Activated T-cell treated with anti-CD3 and anti-CD28 coated beads, Interleukin-2, amount 50 U/mL, for 4 hours (primary cell): Measurements from ENCODE around the gene PPP2R2B. TPM values are rescaled to one million over a fixed set of nuclear protein-coding genes. Genes with fewer than 3 reads are reported as not detected.

ENCODE experiments used
- ATAC-seq, 2 donors: fragments of 200-7000 bp; cut with Tn5 transposase; one replicate each; pipeline ENCODE4 v1.10.0; 2021
- DNase-seq: peaks from one replicate; pipeline ENCODE4 v3.0.0-alpha.2; 2020
- H3K27me3 Mint-ChIP-seq: one replicate; pipeline ENCODE4 v1.8.0; 2021; ENCODE audit warnings: low read depth, mixed read lengths
- H3K36me3 Mint-ChIP-seq: one replicate; pipeline ENCODE4 v1.8.0; 2022; ENCODE audit warnings: mixed read lengths; ENCODE audit not compliant: insufficient read depth
- H3K4me1 Mint-ChIP-seq: one replicate; pipeline ENCODE4 v1.8.0; 2021; ENCODE audit warnings: low read depth, mixed read lengths
- H3K4me3 Mint-ChIP-seq: one replicate; pipeline ENCODE4 v1.8.0; 2021; ENCODE audit warnings: mild to moderate bottlenecking, moderate library complexity, mixed read lengths
- H3K9me3 Mint-ChIP-seq: one replicate; pipeline ENCODE4 v1.8.0; 2021; ENCODE audit warnings: mixed read lengths
- total RNA-seq, 3 donors: library from RNA; stranded (reverse); gene quantifications; one replicate each; pipeline ENCODE4 v1.2.1, GENCODE V29; 2021

PPP2R2B gene
- total RNA-seq, 3 donors from 2014 or later: 0.30 to 1.3 (median 0.84) TPM

GRCh38 chr5:146827901-146828300, 50.7 kb downstream of the PPP2R2B start:
- Mint-ChIP-seq H3K4me1 (no peaks in the 10 kb centered on the region), H3K27me3 (no peaks in the 10 kb centered on the region), H3K9me3 (no peaks in the 10 kb centered on the region), H3K4me3 (no peak overlapping the region), H3K36me3 (no peaks in the 10 kb centered on the region)
- DNase-seq: no peak
- ATAC-seq: no peak

- no peak for DNase-seq
- H3K27me3 Mint-ChIP-seq: no peaks in the 10 kb centered on the region
- H3K4me3 Mint-ChIP-seq: no peak overlapping the region
- no peaks in the 10 kb centered on the region for H3K9me3 Mint-ChIP-seq
- ATAC-seq: no peak
- H3K4me1 Mint-ChIP-seq: no peaks in the 10 kb centered on the region
- no peaks in the 10 kb centered on the region for H3K36me3 Mint-ChIP-seq
These were observed 53.5 kb downstream of the PPP2R2B start for GRCh38 chr5:146825033-146825432.

- no peaks in the 10 kb centered on the region for H3K27me3 Mint-ChIP-seq
- no peaks in the 10 kb centered on the region for H3K9me3 Mint-ChIP-seq
- DNase-seq (no peak), ATAC-seq (no peak)
- no peaks in the 10 kb centered on the region for H3K4me1 Mint-ChIP-seq
- H3K4me3 Mint-ChIP-seq: no peak overlapping the region
- H3K36me3 Mint-ChIP-seq: no peaks in the 10 kb centered on the region
These were observed 56.8 kb downstream of the PPP2R2B start for GRCh38 chr5:146821732-146822131.

GRCh38 chr5:146820987-146821386, 57.6 kb downstream of the PPP2R2B start:
- DNase-seq: no peak
- Mint-ChIP-seq H3K9me3 (no peaks in the 10 kb centered on the region), H3K4me1 (no peaks in the 10 kb centered on the region), H3K27me3 (no peaks in the 10 kb centered on the region), H3K36me3 (no peaks in the 10 kb centered on the region), H3K4me3 (no peak overlapping the region)
- no peak for ATAC-seq

- Mint-ChIP-seq H3K4me1 (peaks cover 6% of the 10 kb centered on the region), H3K4me3 (no peak overlapping the region), H3K9me3 (no peaks in the 10 kb centered on the region), H3K36me3 (no peaks in the 10 kb centered on the region), H3K27me3 (no peaks in the 10 kb centered on the region)
- ATAC-seq (no peak), DNase-seq (no peak)
These were observed 59.7 kb downstream of the PPP2R2B start for GRCh38 chr5:146818822-146819221.

- ATAC-seq: no peak
- peaks cover 9% of the 10 kb centered on the region for H3K4me1 Mint-ChIP-seq
- no peaks in the 10 kb centered on the region for H3K27me3 Mint-ChIP-seq
- no peak overlapping the region for H3K4me3 Mint-ChIP-seq
- no peaks in the 10 kb centered on the region for H3K9me3 Mint-ChIP-seq
- DNase-seq: no peak
- H3K36me3 Mint-ChIP-seq: no peaks in the 10 kb centered on the region
These were observed 60.6 kb downstream of the PPP2R2B start for GRCh38 chr5:146817973-146818372.

GRCh38 chr5:146816775-146817387, 61.7 kb downstream of the PPP2R2B start:
- DNase-seq (no peak), ATAC-seq (no peak)
- Mint-ChIP-seq H3K27me3 (no peaks in the 10 kb centered on the region), H3K4me1 (peaks cover 9% of the 10 kb centered on the region), H3K9me3 (no peaks in the 10 kb centered on the region), H3K36me3 (no peaks in the 10 kb centered on the region), H3K4me3 (no peak overlapping the region)

GRCh38 chr5:146815411-146815810, 63.1 kb downstream of the PPP2R2B start:
- Mint-ChIP-seq H3K9me3 (no peaks in the 10 kb centered on the region), H3K27me3 (no peaks in the 10 kb centered on the region), H3K36me3 (no peaks in the 10 kb centered on the region), H3K4me1 (peaks cover 9% of the 10 kb centered on the region), H3K4me3 (no peak overlapping the region)
- DNase-seq (no peak), ATAC-seq (no peak)

GRCh38 chr5:146813346-146814157, 65.0 kb downstream of the PPP2R2B start:
- H3K4me1 Mint-ChIP-seq: peaks cover 9% of the 10 kb centered on the region
- DNase-seq: no peak
- H3K4me3 Mint-ChIP-seq: no peak overlapping the region
- H3K36me3 Mint-ChIP-seq: peaks cover 2% of the 10 kb centered on the region
- H3K27me3 Mint-ChIP-seq: no peaks in the 10 kb centered on the region
- no peaks in the 10 kb centered on the region for H3K9me3 Mint-ChIP-seq
- ATAC-seq: no peak

- Mint-ChIP-seq H3K4me1 (peaks cover 2% of the 10 kb centered on the region), H3K36me3 (peaks cover 1% of the 10 kb centered on the region), H3K27me3 (no peaks in the 10 kb centered on the region), H3K4me3 (no peak overlapping the region), H3K9me3 (no peaks in the 10 kb centered on the region)
- no peak for ATAC-seq
- no peak for DNase-seq
These were observed 73.5 kb downstream of the PPP2R2B start for GRCh38 chr5:146805081-146805480.

GRCh38 chr5:146802945-146803522, 75.5 kb downstream of the PPP2R2B start:
- Mint-ChIP-seq H3K4me1 (peaks cover 5% of the 10 kb centered on the region), H3K9me3 (no peaks in the 10 kb centered on the region), H3K4me3 (no peak overlapping the region), H3K36me3 (no peaks in the 10 kb centered on the region), H3K27me3 (no peaks in the 10 kb centered on the region)
- DNase-seq: no peak
- no peak for ATAC-seq

- Mint-ChIP-seq H3K9me3 (no peaks in the 10 kb centered on the region), H3K4me1 (peaks cover 16% of the 10 kb centered on the region), H3K36me3 (no peaks in the 10 kb centered on the region), H3K27me3 (no peaks in the 10 kb centered on the region), H3K4me3 (no peak overlapping the region)
- ATAC-seq (no peak), DNase-seq (no peak)
These were observed 78.9 kb downstream of the PPP2R2B start for GRCh38 chr5:146799671-146800070.

- H3K4me3 Mint-ChIP-seq: no peak overlapping the region
- ATAC-seq (no peak), DNase-seq (no peak)
- H3K27me3 Mint-ChIP-seq: no peaks in the 10 kb centered on the region
- H3K9me3 Mint-ChIP-seq: no peaks in the 10 kb centered on the region
- H3K36me3 Mint-ChIP-seq: no peaks in the 10 kb centered on the region
- H3K4me1 Mint-ChIP-seq: peaks cover 21% of the 10 kb centered on the region
These were observed 79.3 kb downstream of the PPP2R2B start for GRCh38 chr5:146799231-146799630.

GRCh38 chr5:146797658-146798057, 80.9 kb downstream of the PPP2R2B start:
- DNase-seq (no peak), ATAC-seq (no peak)

GRCh38 chr5:146796911-146797310, 81.6 kb downstream of the PPP2R2B start:
- H3K9me3 Mint-ChIP-seq: no peaks in the 10 kb centered on the region
- H3K4me3 Mint-ChIP-seq: no peak overlapping the region
- H3K36me3 Mint-ChIP-seq: no peaks in the 10 kb centered on the region
- H3K27me3 Mint-ChIP-seq: no peaks in the 10 kb centered on the region
- H3K4me1 Mint-ChIP-seq: peaks cover 32% of the 10 kb centered on the region
- DNase-seq (no peak), ATAC-seq (no peak)

More at GRCh38 chr5:146797658-146798057, 80.9 kb downstream of the PPP2R2B start:
- no peaks in the 10 kb centered on the region for H3K9me3 Mint-ChIP-seq
- H3K4me1 Mint-ChIP-seq: peaks cover 28% of the 10 kb centered on the region
- no peak overlapping the region for H3K4me3 Mint-ChIP-seq
- H3K27me3 Mint-ChIP-seq: no peaks in the 10 kb centered on the region
- no peaks in the 10 kb centered on the region for H3K36me3 Mint-ChIP-seq
